Hepatocyte (in vitro differentiated cells): ENCODE results near the gene CCDC183. TPM values are rescaled to one million over a fixed set of nuclear protein-coding genes. Genes with fewer than 3 reads are reported as not detected.
"Not testable (repeated sequence)": the region's sequence is repeated elsewhere in the genome, so short reads cannot be mapped to it uniquely, and the experiment has no call there.

Source experiments
- DNase-seq: peaks from one replicate; pipeline ENCODE4 v3.0.0-alpha.2; 2016; ENCODE audit warnings: low spot score
- H2AFZ ChIP-seq: fragments of 200-600 bp; sonication (generic); 2 replicates; pipeline ENCODE4 v1.6.0; 2016; ENCODE audit warnings: antibody characterized with exemption, mild to moderate bottlenecking
- H3K27ac ChIP-seq: fragments of 200-600 bp; sonication (generic); 2 replicates; pipeline ENCODE4 v1.5.1; 2016; ENCODE audit warnings: mild to moderate bottlenecking
- H3K27me3 ChIP-seq: fragments of 200-600 bp; sonication (generic); 2 replicates; pipeline ENCODE4 v1.6.1; 2016
- H3K36me3 ChIP-seq: fragments of 200-600 bp; sonication (generic); replicated peaks from 2 replicates; pipeline ENCODE4 v1.5.1; 2016; ENCODE audit warnings: low read depth; ENCODE audit not compliant: insufficient read depth
- H3K4me1 ChIP-seq: fragments of 200-600 bp; sonication (generic); 2 replicates; pipeline ENCODE4 v1.5.1; 2016; ENCODE audit warnings: mild to moderate bottlenecking, moderate library complexity; ENCODE audit not compliant: insufficient read depth
- H3K4me2 ChIP-seq: fragments of 200-600 bp; sonication (generic); 2 replicates; pipeline ENCODE4 v1.6.0; 2016
- H3K4me3 ChIP-seq: fragments of 200-600 bp; sonication (generic); 2 replicates; pipeline ENCODE4 v1.5.1; 2016; ENCODE audit warnings: mild to moderate bottlenecking
- H3K79me2 ChIP-seq: fragments of 200-600 bp; sonication (generic); 2 replicates; pipeline ENCODE4 v1.6.0; 2017; ENCODE audit warnings: mild to moderate bottlenecking
- H3K9me2 ChIP-seq: fragments of 200-600 bp; sonication (generic); replicated peaks from 2 replicates; pipeline ENCODE4 v1.6.0; 2017; ENCODE audit warnings: mild to moderate bottlenecking; ENCODE audit not compliant: insufficient read depth
- H3K9me3 ChIP-seq: fragments of 200-600 bp; sonication (generic); 2 replicates; pipeline ENCODE4 v1.5.1; 2016; ENCODE audit warnings: low read depth, mild to moderate bottlenecking
- H4K20me1 ChIP-seq: fragments of 200-600 bp; sonication (generic); 2 replicates; pipeline ENCODE4 v1.6.0; 2016; ENCODE audit warnings: mild to moderate bottlenecking; ENCODE audit not compliant: insufficient read depth, poor library complexity, severe bottlenecking
- CTCF ChIP-seq: fragments of 200-600 bp; sonication (generic); IDR thresholded peaks from 2 replicates; pipeline ENCODE4 v1.5.1; 2016; ENCODE audit warnings: antibody characterized with exemption, mild to moderate bottlenecking; ENCODE audit not compliant: poor library complexity
- EZH2 ChIP-seq: fragments of 200-600 bp; sonication (generic); IDR thresholded peaks from 2 replicates; pipeline ENCODE4 v1.6.1; 2016; ENCODE audit warnings: antibody characterized with exemption, mild to moderate bottlenecking, borderline replicate concordance
- EZH2phosphoT487 ChIP-seq: fragments of 200-600 bp; sonication (generic); IDR thresholded peaks from one replicate; pipeline ENCODE4 v1.6.1; 2018; ENCODE audit warnings: antibody characterized with exemption, mild to moderate bottlenecking, low read depth, moderate library complexity; ENCODE audit not compliant: unreplicated experiment, severe bottlenecking
- WGBS: methylation state at CpG from one replicate; pipeline ENCODE4 v1.1.6; 2016; ENCODE audit warnings: low lambda C conversion rate; ENCODE audit errors: missing lambda C conversion rate; 5-methylcytosine and 5-hydroxymethylcytosine counted together
- polyA plus RNA-seq: library from polyadenylated mRNA; unstranded; fragments of >200 nt; fragmentation: Nextera tagmentation; extraction: Ambion mirVana; gene quantifications from 2 replicates; pipeline ENCODE4 v1.2.1, GENCODE V29; 2016
- total RNA-seq: library from RNA; depleted of rRNA; stranded (reverse); fragments of >200 nt; gene quantifications from 2 replicates; pipeline ENCODE4 v1.2.3, GENCODE V29; 2014

Gene CCDC183
- total and polyA plus RNA-seq, 2 experiments from 2014 or later: 17.7 to 32.1 TPM

GRCh38 chr9:136784249-136784996 is 11.7 kb upstream of the CCDC183 start:
- H3K36me3 ChIP-seq: no peaks in the 10 kb centered on the region
- peaks cover 33% of the 10 kb centered on the region for H3K4me1 ChIP-seq
- no peak for DNase-seq
- no peaks in the 10 kb centered on the region for H3K27me3 ChIP-seq
- H3K9me3 ChIP-seq: no peaks in the 10 kb centered on the region
- H3K79me2 ChIP-seq: no peaks in the 10 kb centered on the region
- no peaks in the 10 kb centered on the region for H3K9me2 ChIP-seq
- 56% methylated on average over 9 of the region's 9 CpGs for WGBS
- H3K27ac ChIP-seq: no peak overlapping the region
- H2AFZ ChIP-seq: no peak overlapping the region
- no peak overlapping the region for H3K4me3 ChIP-seq
- no peak for TF ChIP-seq EZH2phosphoT487
- peak; percentile 53 for TF ChIP-seq CTCF
- no peak for TF ChIP-seq EZH2
- no peak overlapping the region for H3K4me2 ChIP-seq
- no peaks in the 10 kb centered on the region for H4K20me1 ChIP-seq

DNA sequence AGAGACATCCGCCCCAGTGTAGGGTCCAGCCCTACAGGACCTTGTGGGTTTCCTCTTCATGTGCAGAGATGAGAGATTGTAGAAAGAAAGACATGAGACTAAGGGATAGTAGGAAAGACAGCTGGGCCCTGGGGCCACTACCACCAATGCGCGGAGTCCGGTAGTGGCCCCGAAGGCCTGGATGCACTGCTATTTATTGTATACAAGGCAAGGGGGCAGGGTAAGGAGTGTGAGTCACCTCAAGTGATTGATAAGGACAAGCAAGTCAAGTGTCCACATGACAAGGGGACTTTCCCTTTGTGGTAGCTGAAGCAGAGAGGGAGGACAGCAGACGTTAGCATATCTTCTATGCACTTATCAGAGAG is 11.2 kb upstream of the CCDC183 start:
- TF ChIP-seq EZH2 (no peak), CTCF (no peak), EZH2phosphoT487 (no peak)
- Histone ChIP-seq H4K20me1 (no peaks in the 10 kb centered on the region), H3K9me2 (no peaks in the 10 kb centered on the region), H3K4me3 (no peak overlapping the region), H3K4me2 (no peak overlapping the region), H3K27me3 (no peaks in the 10 kb centered on the region), H3K36me3 (no peaks in the 10 kb centered on the region), H3K4me1 (peaks cover 37% of the 10 kb centered on the region), H2AFZ (no peak overlapping the region), H3K27ac (no peak overlapping the region), H3K79me2 (no peaks in the 10 kb centered on the region), H3K9me3 (no peaks in the 10 kb centered on the region)
- WGBS: 49% methylated on average over 6 of the region's 6 CpGs
- peak; percentile 72 for DNase-seq

GRCh38 chr9:136785565-136786355 is 10.4 kb upstream of the CCDC183 start:
- H4K20me1 ChIP-seq, H3K4me3 ChIP-seq, H3K4me2 ChIP-seq, H3K9me3 ChIP-seq, H3K27me3 ChIP-seq, H3K9me2 ChIP-seq, H3K27ac ChIP-seq, H3K79me2 ChIP-seq, DNase-seq, H2AFZ ChIP-seq, H3K36me3 ChIP-seq: not testable (repeated sequence)
- WGBS: 71% methylated on average over 12 of the region's 23 CpGs
- peaks cover 36% of the 10 kb centered on the region for H3K4me1 ChIP-seq

DNA sequence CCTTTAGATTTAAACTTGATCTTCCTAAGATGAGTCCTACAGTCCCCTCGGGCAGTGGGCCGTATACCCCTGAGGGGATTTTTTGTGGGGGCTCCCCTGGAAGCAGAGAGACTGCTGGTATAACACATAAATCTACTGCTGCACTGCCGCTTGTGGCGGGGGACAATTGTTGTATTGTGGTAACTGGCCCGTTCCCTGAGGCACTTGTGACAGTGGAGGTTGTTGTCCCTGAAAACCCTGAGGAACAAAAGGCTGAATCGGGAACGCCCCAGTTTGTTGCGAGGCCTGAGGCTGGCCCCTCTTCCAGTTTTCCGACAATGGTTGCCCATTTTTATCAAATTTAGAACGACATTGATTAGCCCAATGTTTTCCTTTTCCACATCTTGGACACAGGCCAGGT is 9.7 kb upstream of the CCDC183 start:
- WGBS: 88% methylated on average over 10 of the region's 10 CpGs
- no peaks in the 10 kb centered on the region for H3K9me3 ChIP-seq
- H3K27ac ChIP-seq: no peak overlapping the region
- H2AFZ ChIP-seq: no peak overlapping the region
- no peaks in the 10 kb centered on the region for H3K36me3 ChIP-seq
- H3K9me2 ChIP-seq: no peaks in the 10 kb centered on the region
- no peaks in the 10 kb centered on the region for H3K79me2 ChIP-seq
- DNase-seq: no peak
- no peaks in the 10 kb centered on the region for H4K20me1 ChIP-seq
- H3K4me2 ChIP-seq: no peak overlapping the region
- no peaks in the 10 kb centered on the region for H3K27me3 ChIP-seq
- H3K4me3 ChIP-seq: no peak overlapping the region
- H3K4me1 ChIP-seq: peaks cover 29% of the 10 kb centered on the region
- TF ChIP-seq EZH2phosphoT487: no peak
- no peak for TF ChIP-seq EZH2
- no peak for TF ChIP-seq CTCF

DNA sequence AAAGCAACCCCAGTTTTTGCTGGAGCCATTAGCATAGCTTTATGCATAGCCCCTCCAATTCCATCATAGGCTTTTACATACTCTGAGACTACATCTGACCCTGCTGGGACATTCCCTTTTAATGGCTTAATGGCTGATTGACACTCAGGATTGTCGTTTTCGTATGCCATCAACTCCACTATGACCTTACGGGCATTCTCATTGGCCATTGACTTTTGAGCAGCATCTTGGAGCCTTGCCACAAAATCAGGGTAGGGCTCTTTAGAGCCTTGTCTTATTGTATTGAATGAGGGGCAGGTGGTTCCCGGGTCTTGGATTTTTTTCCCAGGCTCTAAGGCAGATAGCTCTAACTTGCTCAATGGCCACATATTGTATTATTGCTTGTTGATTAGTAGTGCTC is 9.2 kb upstream of the CCDC183 start:
- H3K4me3 ChIP-seq, H4K20me1 ChIP-seq, H3K4me2 ChIP-seq, H3K27ac ChIP-seq, H3K79me2 ChIP-seq, DNase-seq, H3K36me3 ChIP-seq, H3K9me2 ChIP-seq, H3K27me3 ChIP-seq, H2AFZ ChIP-seq, H3K9me3 ChIP-seq: not testable (repeated sequence)
- H3K4me1 ChIP-seq: peaks cover 27% of the 10 kb centered on the region
- 57% methylated on average over 4 of the region's 4 CpGs for WGBS
